Spleen (tissue), 11 donors: Measurements from ENCODE around the gene REV1. TPM values are rescaled to one million over a fixed set of nuclear protein-coding genes. Genes with fewer than 3 reads are reported as not detected.
"Not testable (repeated sequence)": the region's sequence is repeated elsewhere in the genome, so short reads cannot be mapped to it uniquely, and the experiment has no call there.

ENCODE experiments used
- DNase-seq: peaks from one replicate; pipeline ENCODE4 v3.0.0-alpha.2; 2020
- H3K27ac ChIP-seq, 8 donors: fragments of 200-600 bp; sonication (generic) in 7 of 8; 1 replicate in 4 of 8; 2 replicates in 4 of 8; pipeline versions ENCODE4 v1.5.0 to v1.8.0; 2016 to 2021; ENCODE audit warnings: inconsistent platforms in 4 of 8, mild to moderate bottlenecking in 4 of 8, moderate library complexity in 1 of 8
- H3K27me3 ChIP-seq, 7 donors: fragments of 200-600 bp; sonication (generic) in 6 of 7; replicated peaks in 1 of 7; 1 replicate in 4 of 7; 2 replicates in 3 of 7; pipeline versions ENCODE4 v1.5.0 to v1.8.0; 2016 to 2021; ENCODE audit warnings: inconsistent platforms in 3 of 7, mild to moderate bottlenecking in 1 of 7
- H3K36me3 ChIP-seq, 6 donors: fragments of 200-600 bp; sonication (generic) in 5 of 6; 1 replicate in 4 of 6; 2 replicates in 2 of 6; pipeline versions ENCODE4 v1.5.0 to v1.8.0; 2016 to 2021; ENCODE audit warnings: inconsistent platforms in 2 of 6
- H3K4me1 ChIP-seq, 6 donors: fragments of 200-600 bp; sonication (generic) in 5 of 6; 1 replicate in 3 of 6; 2 replicates in 3 of 6; pipeline versions ENCODE4 v1.5.0 to v1.8.0; 2016 to 2021; ENCODE audit warnings: inconsistent platforms in 3 of 6
- H3K4me3 ChIP-seq, 8 donors: fragments of 200-600 bp; sonication (generic) in 7 of 8; 1 replicate in 4 of 8; 2 replicates in 4 of 8; pipeline versions ENCODE4 v1.5.0 to v1.8.0; 2016 to 2021; ENCODE audit warnings: inconsistent platforms in 4 of 8, mild to moderate bottlenecking in 4 of 8, moderate library complexity in 2 of 8
- H3K9me3 ChIP-seq, 8 donors: fragments of 200-600 bp; sonication (generic) in 7 of 8; 1 replicate in 4 of 8; 2 replicates in 4 of 8; pipeline versions ENCODE4 v1.5.0 to v1.8.0; 2016 to 2021; ENCODE audit warnings: inconsistent platforms in 4 of 8
- CTCF ChIP-seq, 11 experiments: fragments of 200-600 bp in 7 of 11; fragments of 450-650 bp in 4 of 11; sonication (generic) in 4 of 11; IDR thresholded peaks in 8 of 11; conservative IDR thresholded peaks in 3 of 11; 1 replicate in 7 of 11; 2 replicates in 4 of 11; pipeline versions ENCODE4 v1.4.0 to v1.8.0; 2016 to 2021; ENCODE audit warnings: antibody characterized with exemption in 11 of 11, inconsistent platforms in 4 of 11, mild to moderate bottlenecking in 1 of 11
- POLR2A ChIP-seq, 3 donors: fragments of 450-650 bp; IDR thresholded peaks; one replicate each; pipeline ENCODE4 v1.5.1; 2017; ENCODE audit warnings: antibody characterized with exemption in 3 of 3, mild to moderate bottlenecking in 1 of 3
- POLR2AphosphoS5 ChIP-seq, 3 donors: sonication (generic); formaldehyde crosslinking; IDR thresholded peaks; one replicate each; pipeline ENCODE4 v1.5.1; 2017; ENCODE audit warnings: antibody characterized with exemption in 3 of 3
- WGBS, 5 donors: extraction: QIAGEN DNeasy Blood & Tissue Kit in 3 of 5; methylation state at CpG; one replicate each; pipeline versions ENCODE4 v1.1.5 to v1.1.7; 2013 to 2018; 5-methylcytosine and 5-hydroxymethylcytosine counted together
- intact Hi-C: fragments of 100-400 bp; cut with DNase I; formaldehyde crosslinking; loops from one replicate; pipeline ENCODE4 v1.15.0; 2023; ENCODE audit warnings: low total_unique reads
- polyA plus RNA-seq, 3 donors: library from polyadenylated mRNA; stranded (reverse); fragments of 200-250 nt; gene quantifications; one replicate each; pipeline ENCODE4 v1.2.1, GENCODE V29; 2013
- total RNA-seq, 7 donors: library from RNA; depleted of rRNA in 3 of 7; stranded (reverse); fragments of >200 nt in 3 of 7; fragmentation: NEBNext Ultra II Directional in 4 of 7; extraction: Animal tissue kit (Norgen Biotek cat#: 25700) in 4 of 7; gene quantifications; one replicate each; pipeline versions ENCODE4 v1.1.0 to v1.2.1, GENCODE V29; 2016 to 2021
- donor health status: healthy with polysubstance abuse.
- donor health status: DM: no; HTN: no; CAD: no; lungs with moderate emphysema.
- donor health status: DM: no; HTN: no; CAD: no.
- donor health status: Bipolar disorder and iron deficiency.
- donor health status: healthy.
- donor health status: DM: no; HTN: no; CAD: no.
- donor health status: DM: yes; HTN: yes; CAD: no.

REV1 gene
- total and polyA plus RNA-seq, 10 donors = 12.0 to 75.1 (median 50.6) TPM

- H3K36me3 ChIP-seq = peaks cover 0 to 100% (median 72%) of the 10 kb centered on the region in 6 donors
- no peaks in the 10 kb centered on the region for H3K4me1 ChIP-seq
- H3K9me3 ChIP-seq = no peaks in the 10 kb centered on the region
- DNase-seq = no peak
- WGBS, 5 donors = 42 to 83% (median 75%) methylated on average over 2 of the region's 2 CpGs
- no peaks in the 10 kb centered on the region for H3K27me3 ChIP-seq
- TF ChIP-seq CTCF (IDR thresholded peaks at IDR 0.05 in 8 of 11, conservative IDR thresholded peaks at IDR 0.05 in 3 of 11) (no peak), POLR2A (IDR thresholded peaks at IDR 0.05) (no peak), POLR2AphosphoS5 (IDR thresholded peaks at IDR 0.05) (no peak)
- no peak overlapping the region for H3K27ac ChIP-seq
- H3K4me3 ChIP-seq = no peak overlapping the region
- intact Hi-C loops = no loop called here
These were observed 124.2 kb downstream of the REV1 start for GRCh38 chr2:99365661-99366060.

GRCh38 chr2:99356853-99357252 lies 133.0 kb downstream of the REV1 start:
- peaks cover 0 to 22% (median 7%) of the 10 kb centered on the region in 6 donors for H3K36me3 ChIP-seq
- no peak for TF ChIP-seq POLR2A (IDR thresholded peaks at IDR 0.05)
- no peak for TF ChIP-seq POLR2AphosphoS5 (IDR thresholded peaks at IDR 0.05)
- no peak for TF ChIP-seq CTCF (IDR thresholded peaks at IDR 0.05 in 8 of 11, conservative IDR thresholded peaks at IDR 0.05 in 3 of 11)
- intact Hi-C loops = no loop called here
- H3K27ac ChIP-seq = no peak overlapping the region
- no peak overlapping the region for H3K4me3 ChIP-seq
- no peaks in the 10 kb centered on the region for H3K9me3 ChIP-seq
- DNase-seq = no peak
- H3K27me3 ChIP-seq = no peaks in the 10 kb centered on the region
- peaks cover 0 to 46% (median 4%) of the 10 kb centered on the region in 6 donors for H3K4me1 ChIP-seq

GRCh38 chr2:99354825-99355224 lies 135.0 kb downstream of the REV1 start:
- H3K36me3 ChIP-seq, H3K27me3 ChIP-seq, DNase-seq, H3K27ac ChIP-seq, H3K9me3 ChIP-seq, H3K4me3 ChIP-seq, intact Hi-C loops: not testable (repeated sequence)
- 93 to 96% (median 95%) methylated on average over 8 of the region's 8 CpGs for WGBS, 5 donors
- H3K4me1 ChIP-seq = peaks cover 3 to 66% (median 12%) of the 10 kb centered on the region in 6 donors

GRCh38 chr2:99354070-99354469 lies 135.7 kb downstream of the REV1 start:
- no peaks in the 10 kb centered on the region for H3K9me3 ChIP-seq
- H3K27ac ChIP-seq = no peak overlapping the region
- intact Hi-C loops = no loop called here
- H3K27me3 ChIP-seq = no peaks in the 10 kb centered on the region
- no peak overlapping the region for H3K4me3 ChIP-seq
- DNase-seq = no peak
- peaks cover 3 to 73% (median 13%) of the 10 kb centered on the region in 6 donors for H3K4me1 ChIP-seq
- 62 to 88% (median 76%) methylated on average over 1 of the region's 1 CpG for WGBS, 5 donors
- TF ChIP-seq POLR2AphosphoS5 (IDR thresholded peaks at IDR 0.05) = no peak
- TF ChIP-seq POLR2A (IDR thresholded peaks at IDR 0.05) = no peak
- no peak for TF ChIP-seq CTCF (IDR thresholded peaks at IDR 0.05 in 8 of 11, conservative IDR thresholded peaks at IDR 0.05 in 3 of 11)
- H3K36me3 ChIP-seq = no peaks in the 10 kb centered on the region

Other genes starting within 250 kb of the REV1 start
- not detected for gene LYG2, start 234.4 kb downstream of the REV1 start, total RNA-seq
- not detected for gene LYG2, start 234.4 kb downstream of the REV1 start, polyA plus RNA-seq
- gene LYG1, start 188.8 kb downstream of the REV1 start, total RNA-seq = 1 to 10 TPM in 5 of 7 donors, under 1 TPM in 1, not detected in 1; 0.47 to 2.8 (median 1.5) TPM
- 1 to 10 TPM; 4.3 to 5.3 (median 4.4) TPM for gene LYG1, start 188.8 kb downstream of the REV1 start, polyA plus RNA-seq
- gene TXNDC9, start 153.7 kb downstream of the REV1 start, total RNA-seq = 10 to 100 TPM; 19.7 to 49.7 (median 30.8) TPM
- gene TXNDC9, start 153.7 kb downstream of the REV1 start, polyA plus RNA-seq = 10 to 100 TPM; 18.3 to 26.6 (median 22.0) TPM
- gene EIF5B, start 152.6 kb downstream of the REV1 start, total RNA-seq = 10 to 100 TPM; 23.8 to 49.5 (median 32.3) TPM
- 10 to 100 TPM; 14.6 to 25.4 (median 22.3) TPM for gene EIF5B, start 152.6 kb downstream of the REV1 start, polyA plus RNA-seq